Neural progenitor cell (in vitro differentiated cells): Measurements from ENCODE around the gene IL27RA. TPM values are rescaled to one million over a fixed set of nuclear protein-coding genes. Genes with fewer than 3 reads are reported as not detected.

Experiments used
- DNase-seq: peaks from one replicate; pipeline ENCODE4 v3.0.0-alpha.2; 2016; ENCODE audit warnings: low spot score
- H2AFZ ChIP-seq: fragments of 200-600 bp; sonication (generic); replicated peaks from 2 replicates; pipeline ENCODE4 v1.6.1; 2016; ENCODE audit warnings: antibody characterized with exemption
- H3F3A ChIP-seq: fragments of 200-600 bp; sonication (generic); 2 replicates; pipeline ENCODE4 v1.6.1; 2016; ENCODE audit warnings: antibody characterized with exemption, low read depth
- H3K27ac ChIP-seq: fragments of 200-600 bp; sonication (generic); 2 replicates; pipeline ENCODE4 v1.5.1; 2016; ENCODE audit warnings: mild to moderate bottlenecking
- H3K27me3 ChIP-seq: fragments of 200-600 bp; sonication (generic); 2 replicates; pipeline ENCODE4 v1.6.1; 2016; ENCODE audit warnings: mild to moderate bottlenecking, moderate library complexity
- H3K36me3 ChIP-seq: fragments of 200-600 bp; sonication (generic); 2 replicates; pipeline ENCODE4 v1.5.1; 2016
- H3K4me1 ChIP-seq: fragments of 200-600 bp; sonication (generic); 2 replicates; pipeline ENCODE4 v1.6.1; 2016; ENCODE audit warnings: mixed run types
- H3K4me2 ChIP-seq: fragments of 200-600 bp; sonication (generic); 2 replicates; pipeline ENCODE4 v1.6.1; 2016
- H3K4me3 ChIP-seq: fragments of 200-600 bp; sonication (generic); 2 replicates; pipeline ENCODE4 v1.5.1; 2016
- H3K79me2 ChIP-seq: fragments of 200-600 bp; sonication (generic); 2 replicates; pipeline ENCODE4 v1.6.1; 2016; ENCODE audit warnings: low read depth
- H3K9ac ChIP-seq: fragments of 200-600 bp; sonication (generic); 2 replicates; pipeline ENCODE4 v1.6.1; 2016
- H3K9me3 ChIP-seq: fragments of 200-600 bp; sonication (generic); 2 replicates; pipeline ENCODE4 v1.5.1; 2016; ENCODE audit warnings: low read depth
- H4K20me1 ChIP-seq: fragments of 200-600 bp; sonication (generic); 2 replicates; pipeline ENCODE4 v1.6.1; 2016; ENCODE audit warnings: low read depth
- H3K27ac Mint-ChIP-seq: 3 replicates; pipeline ENCODE4 v1.8.0; 2021; ENCODE audit warnings: mixed read lengths
- H3K27me3 Mint-ChIP-seq: 2 replicates; pipeline ENCODE4 v1.8.0; 2022; ENCODE audit warnings: low read depth, mild to moderate bottlenecking, inconsistent platforms, moderate library complexity, mixed read lengths; ENCODE audit not compliant: insufficient read depth
- H3K36me3 Mint-ChIP-seq: 3 replicates; pipeline ENCODE4 v1.8.0; 2021; ENCODE audit warnings: mixed read lengths
- H3K4me1 Mint-ChIP-seq: 3 replicates; pipeline ENCODE4 v1.8.0; 2021; ENCODE audit warnings: mixed read lengths
- H3K4me3 Mint-ChIP-seq: 3 replicates; pipeline ENCODE4 v1.8.0; 2021; ENCODE audit warnings: mild to moderate bottlenecking, moderate library complexity, mixed read lengths
- H3K9me3 Mint-ChIP-seq: 3 replicates; pipeline ENCODE4 v1.8.0; 2020; ENCODE audit warnings: mixed read lengths
- EZH2 ChIP-seq: fragments of 200-600 bp; sonication (generic); IDR thresholded peaks from 2 replicates; pipeline ENCODE4 v1.6.1; 2017; ENCODE audit warnings: antibody characterized with exemption, mild to moderate bottlenecking, moderate library complexity
- EZH2phosphoT487 ChIP-seq: fragments of 200-600 bp; sonication (generic); IDR thresholded peaks from 2 replicates; pipeline ENCODE4 v1.6.1; 2017; ENCODE audit warnings: antibody characterized with exemption
- total RNA-seq: library from RNA; depleted of rRNA; stranded (reverse); fragments of >200 nt; gene quantifications from 2 replicates; pipeline ENCODE4 v1.2.3, GENCODE V29; 2015; ENCODE audit warnings: low replicate concordance
- TF ChIP-seq, protein P1 (sequence below): fragments of 200-600 bp; sonication (generic); IDR thresholded peaks from 2 replicates; pipeline ENCODE4 v1.5.1; 2017; ENCODE audit warnings: antibody characterized with exemption, mild to moderate bottlenecking

Gene IL27RA
- total RNA-seq, 1 donor from 2014 or later, result 1.2 TPM

- H3K4me1 Mint-ChIP-seq, result peaks cover 6% of the 10 kb centered on the region
- TF ChIP-seq, protein P1, sequence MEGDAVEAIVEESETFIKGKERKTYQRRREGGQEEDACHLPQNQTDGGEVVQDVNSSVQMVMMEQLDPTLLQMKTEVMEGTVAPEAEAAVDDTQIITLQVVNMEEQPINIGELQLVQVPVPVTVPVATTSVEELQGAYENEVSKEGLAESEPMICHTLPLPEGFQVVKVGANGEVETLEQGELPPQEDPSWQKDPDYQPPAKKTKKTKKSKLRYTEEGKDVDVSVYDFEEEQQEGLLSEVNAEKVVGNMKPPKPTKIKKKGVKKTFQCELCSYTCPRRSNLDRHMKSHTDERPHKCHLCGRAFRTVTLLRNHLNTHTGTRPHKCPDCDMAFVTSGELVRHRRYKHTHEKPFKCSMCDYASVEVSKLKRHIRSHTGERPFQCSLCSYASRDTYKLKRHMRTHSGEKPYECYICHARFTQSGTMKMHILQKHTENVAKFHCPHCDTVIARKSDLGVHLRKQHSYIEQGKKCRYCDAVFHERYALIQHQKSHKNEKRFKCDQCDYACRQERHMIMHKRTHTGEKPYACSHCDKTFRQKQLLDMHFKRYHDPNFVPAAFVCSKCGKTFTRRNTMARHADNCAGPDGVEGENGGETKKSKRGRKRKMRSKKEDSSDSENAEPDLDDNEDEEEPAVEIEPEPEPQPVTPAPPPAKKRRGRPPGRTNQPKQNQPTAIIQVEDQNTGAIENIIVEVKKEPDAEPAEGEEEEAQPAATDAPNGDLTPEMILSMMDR, result no peak
- TF ChIP-seq EZH2 (no peak), EZH2phosphoT487 (no peak)
- H3K79me2 ChIP-seq, result no peaks in the 10 kb centered on the region
- no peak overlapping the region for H3K4me2 ChIP-seq
- H3K36me3 Mint-ChIP-seq, result no peaks in the 10 kb centered on the region
- no peak overlapping the region for H3K27ac Mint-ChIP-seq
- no peak overlapping the region for H3K4me3 ChIP-seq
- no peak overlapping the region for H2AFZ ChIP-seq
- H3K27me3 Mint-ChIP-seq, result peaks cover 18% of the 10 kb centered on the region
- H3K27me3 ChIP-seq, result peaks cover 5% of the 10 kb centered on the region
- H3K36me3 ChIP-seq, result no peaks in the 10 kb centered on the region
- H4K20me1 ChIP-seq, result no peaks in the 10 kb centered on the region
- no peak for DNase-seq
- H3K4me1 ChIP-seq, result no peaks in the 10 kb centered on the region
- H3F3A ChIP-seq, result peaks cover 9% of the 10 kb centered on the region
- H3K27ac ChIP-seq, result no peak overlapping the region
- no peaks in the 10 kb centered on the region for H3K9me3 Mint-ChIP-seq
- H3K9me3 ChIP-seq, result no peaks in the 10 kb centered on the region
- H3K9ac ChIP-seq, result no peak overlapping the region
- no peak overlapping the region for H3K4me3 Mint-ChIP-seq
These were observed 20.4 kb downstream of the IL27RA start for GRCh38 chr19:14051980-14052379.

- no peak overlapping the region for H3K4me3 Mint-ChIP-seq
These were observed 20.9 kb downstream of the IL27RA start for GRCh38 chr19:14052470-14052869.

GRCh38 chr19:14053032-14053431 is 21.5 kb downstream of the IL27RA start:
- Mint-ChIP-seq H3K27me3 (peaks cover 24% of the 10 kb centered on the region), H3K9me3 (no peaks in the 10 kb centered on the region), H3K4me1 (peaks cover 11% of the 10 kb centered on the region), H3K4me3 (no peak overlapping the region), H3K27ac (no peak overlapping the region), H3K36me3 (no peaks in the 10 kb centered on the region)
- H3K9ac ChIP-seq, result no peak overlapping the region
- no peaks in the 10 kb centered on the region for H4K20me1 ChIP-seq
- peaks cover 18% of the 10 kb centered on the region for H3F3A ChIP-seq
- H3K4me1 ChIP-seq, result no peaks in the 10 kb centered on the region
- no peak overlapping the region for H3K4me3 ChIP-seq
- DNase-seq, result no peak
- H3K4me2 ChIP-seq, result no peak overlapping the region
- no peak overlapping the region for H3K27ac ChIP-seq
- H3K36me3 ChIP-seq, result no peaks in the 10 kb centered on the region
- H3K79me2 ChIP-seq, result no peaks in the 10 kb centered on the region
- no peak overlapping the region for H2AFZ ChIP-seq
- H3K9me3 ChIP-seq, result no peaks in the 10 kb centered on the region
- H3K27me3 ChIP-seq, result peaks cover 14% of the 10 kb centered on the region
- no peak for TF ChIP-seq EZH2
- no peak for TF ChIP-seq EZH2phosphoT487
- TF ChIP-seq, protein P1, result no peak

More at GRCh38 chr19:14052470-14052869, 20.9 kb downstream of the IL27RA start:
- Histone ChIP-seq H3K36me3 (no peaks in the 10 kb centered on the region), H3K9me3 (no peaks in the 10 kb centered on the region), H2AFZ (no peak overlapping the region), H3K27ac (no peak overlapping the region), H3K4me1 (no peaks in the 10 kb centered on the region), H4K20me1 (no peaks in the 10 kb centered on the region), H3K4me2 (no peak overlapping the region), H3K27me3 (peaks cover 9% of the 10 kb centered on the region), H3F3A (peaks cover 13% of the 10 kb centered on the region), H3K9ac (no peak overlapping the region), H3K4me3 (no peak overlapping the region), H3K79me2 (no peaks in the 10 kb centered on the region)
- TF ChIP-seq EZH2phosphoT487 (no peak), EZH2 (no peak)
- TF ChIP-seq, protein P1, result no peak
- no peaks in the 10 kb centered on the region for H3K9me3 Mint-ChIP-seq
- peaks cover 20% of the 10 kb centered on the region for H3K27me3 Mint-ChIP-seq
- no peak for DNase-seq
- H3K27ac Mint-ChIP-seq, result no peak overlapping the region
- peaks cover 7% of the 10 kb centered on the region for H3K4me1 Mint-ChIP-seq
- no peaks in the 10 kb centered on the region for H3K36me3 Mint-ChIP-seq
